Fibroblast of villous mesenchyme (primary cell): ENCODE data around the gene OVCA2. TPM values are rescaled to one million over a fixed set of nuclear protein-coding genes. Genes with fewer than 3 reads are reported as not detected.

ENCODE experiments used
- DNase-seq: peaks from one replicate; pipeline ENCODE4 v3.0.0-alpha.2; 2010; ENCODE audit warnings: low read depth
- H3K4me3 ChIP-seq: 2 replicates; pipeline ENCODE4 v1.5.1; 2011; ENCODE audit warnings: low read depth, mild to moderate bottlenecking, low read length
- total RNA-seq: library from RNA; depleted of rRNA; stranded (reverse); fragments of >200 nt; gene quantifications from 2 replicates; pipeline ENCODE4 v1.2.3, GENCODE V29; 2012
- TF ChIP-seq, protein P1 (sequence below): IDR thresholded peaks from 2 replicates; pipeline ENCODE4 v1.5.1; 2012; ENCODE audit warnings: low read depth, mild to moderate bottlenecking, low read length; ENCODE audit not compliant: insufficient read depth

Gene OVCA2
- total RNA-seq, 1 donor: 48.4 TPM

DNA sequence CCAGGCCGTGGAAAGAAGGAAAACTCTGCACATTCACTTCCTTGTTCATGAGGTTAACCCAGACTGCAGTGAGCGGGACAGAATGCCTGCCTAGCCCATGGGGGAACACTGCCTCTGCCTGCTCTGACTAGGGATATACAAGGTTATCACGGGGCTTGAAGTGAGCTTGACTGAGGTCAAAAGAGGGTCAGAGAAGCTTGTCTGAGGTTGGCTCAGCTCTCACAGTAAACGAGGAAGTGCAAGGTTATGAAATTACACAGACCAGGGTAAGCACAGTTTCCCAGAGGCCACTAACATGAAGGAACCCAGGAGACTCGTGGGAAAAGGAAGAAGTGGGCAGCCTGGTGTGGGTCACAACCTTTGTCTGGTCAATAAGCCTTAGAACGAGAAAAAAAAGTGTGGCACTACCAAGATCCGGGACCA lies 41.8 kb downstream of the OVCA2 start:
- DNase-seq: peak; percentile 94
- TF ChIP-seq, protein P1, sequence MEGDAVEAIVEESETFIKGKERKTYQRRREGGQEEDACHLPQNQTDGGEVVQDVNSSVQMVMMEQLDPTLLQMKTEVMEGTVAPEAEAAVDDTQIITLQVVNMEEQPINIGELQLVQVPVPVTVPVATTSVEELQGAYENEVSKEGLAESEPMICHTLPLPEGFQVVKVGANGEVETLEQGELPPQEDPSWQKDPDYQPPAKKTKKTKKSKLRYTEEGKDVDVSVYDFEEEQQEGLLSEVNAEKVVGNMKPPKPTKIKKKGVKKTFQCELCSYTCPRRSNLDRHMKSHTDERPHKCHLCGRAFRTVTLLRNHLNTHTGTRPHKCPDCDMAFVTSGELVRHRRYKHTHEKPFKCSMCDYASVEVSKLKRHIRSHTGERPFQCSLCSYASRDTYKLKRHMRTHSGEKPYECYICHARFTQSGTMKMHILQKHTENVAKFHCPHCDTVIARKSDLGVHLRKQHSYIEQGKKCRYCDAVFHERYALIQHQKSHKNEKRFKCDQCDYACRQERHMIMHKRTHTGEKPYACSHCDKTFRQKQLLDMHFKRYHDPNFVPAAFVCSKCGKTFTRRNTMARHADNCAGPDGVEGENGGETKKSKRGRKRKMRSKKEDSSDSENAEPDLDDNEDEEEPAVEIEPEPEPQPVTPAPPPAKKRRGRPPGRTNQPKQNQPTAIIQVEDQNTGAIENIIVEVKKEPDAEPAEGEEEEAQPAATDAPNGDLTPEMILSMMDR: no peak
- H3K4me3 ChIP-seq: no peak overlapping the region

DNA sequence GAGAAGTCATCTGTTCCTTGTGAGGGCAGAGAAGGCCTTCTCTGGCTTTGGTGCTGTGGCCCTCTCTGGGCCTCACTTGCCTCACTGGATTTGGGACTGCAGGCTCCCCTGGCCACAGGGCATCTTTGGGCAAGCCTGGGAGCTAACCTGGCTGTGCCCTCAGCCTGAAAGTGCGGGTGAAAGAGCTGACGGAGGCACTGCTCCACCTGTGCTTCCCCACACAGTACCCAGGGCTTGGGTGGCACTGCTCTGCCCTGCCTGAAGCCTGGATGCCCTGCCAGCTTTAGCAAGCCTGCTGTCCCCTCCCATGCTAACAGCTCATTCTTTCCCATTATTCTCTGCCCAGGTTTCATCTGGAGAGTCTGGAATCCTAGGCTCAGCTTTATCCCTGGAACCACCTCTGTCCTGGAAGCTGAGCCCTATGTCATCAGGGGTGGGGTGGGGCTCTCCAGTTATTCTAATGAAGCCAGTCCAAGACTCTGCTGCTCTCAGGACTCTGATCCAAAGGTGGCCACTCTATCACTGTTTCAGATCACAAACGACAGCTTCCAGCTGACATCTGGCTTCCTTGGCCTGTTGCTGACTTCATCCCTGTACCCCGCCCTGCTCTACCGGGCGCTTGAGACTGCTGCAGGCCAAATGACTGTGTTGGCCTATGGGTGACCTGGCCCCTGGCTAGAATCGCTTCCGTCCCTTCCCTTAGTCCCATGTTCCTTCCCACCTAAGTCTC lies 42.4 kb downstream of the OVCA2 start:
- H3K4me3 ChIP-seq: no peak overlapping the region
- TF ChIP-seq, protein P1: no peak
- peak; percentile 93 for DNase-seq

DNA sequence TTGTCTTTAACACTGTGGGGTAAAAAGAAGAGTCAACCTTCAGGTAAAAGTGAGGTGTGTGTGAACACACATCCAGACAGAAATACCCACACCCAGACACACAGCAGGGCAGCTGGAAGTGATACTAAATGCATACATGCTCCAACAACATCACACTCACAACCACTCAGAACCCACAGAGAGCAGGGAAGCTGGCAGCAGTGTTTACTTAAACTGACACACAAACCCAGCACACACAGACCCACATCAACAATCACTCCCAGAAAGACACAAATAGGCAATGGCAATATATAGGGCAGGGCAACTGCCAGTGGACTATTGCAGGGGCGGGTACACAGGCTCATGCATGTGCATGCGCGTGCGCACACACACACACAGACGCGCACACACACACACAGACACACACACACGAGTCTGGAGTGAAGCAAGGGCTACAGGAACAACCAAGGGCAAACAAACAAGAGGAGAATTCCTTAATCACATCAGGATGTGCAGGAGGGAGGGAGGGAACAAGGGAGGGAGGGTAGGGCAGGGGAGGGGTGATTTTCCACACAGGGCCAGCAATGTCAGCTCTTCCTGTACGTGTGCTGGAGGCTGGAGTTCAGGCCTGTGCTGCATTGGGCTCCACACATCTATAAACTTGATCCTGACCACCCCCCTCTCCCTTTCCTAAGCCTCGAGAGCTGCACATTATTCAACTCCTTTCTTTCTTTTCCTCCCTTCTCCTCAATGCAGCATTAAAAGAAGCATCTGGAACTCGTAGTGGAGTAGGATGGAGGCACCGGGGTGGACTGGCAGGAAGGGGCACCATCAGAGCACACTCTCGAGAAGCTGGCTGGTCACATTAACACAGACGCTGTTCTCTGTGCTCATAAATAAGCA lies 43.2 kb downstream of the OVCA2 start:
- DNase-seq: peak; percentile 96
- TF ChIP-seq, protein P1: no peak
- no peak overlapping the region for H3K4me3 ChIP-seq

DNA sequence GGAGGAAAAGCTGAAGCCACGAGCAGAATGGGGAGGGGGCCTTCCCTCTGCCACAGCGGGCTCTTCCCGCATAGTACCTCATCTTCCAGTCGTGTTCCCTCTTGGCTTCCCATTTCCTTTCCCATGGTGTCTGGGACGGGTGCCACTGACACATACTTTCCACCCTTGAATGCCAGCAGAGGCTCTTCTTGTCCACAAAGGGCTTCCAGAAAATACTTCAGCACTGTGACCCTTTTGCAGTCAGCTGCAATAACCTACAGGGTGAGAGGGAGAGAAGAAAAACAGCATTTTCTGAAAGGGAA lies 43.8 kb downstream of the OVCA2 start:
- DNase-seq: peak; percentile 69
- no peak overlapping the region for H3K4me3 ChIP-seq
- TF ChIP-seq, protein P1: no peak

DNA sequence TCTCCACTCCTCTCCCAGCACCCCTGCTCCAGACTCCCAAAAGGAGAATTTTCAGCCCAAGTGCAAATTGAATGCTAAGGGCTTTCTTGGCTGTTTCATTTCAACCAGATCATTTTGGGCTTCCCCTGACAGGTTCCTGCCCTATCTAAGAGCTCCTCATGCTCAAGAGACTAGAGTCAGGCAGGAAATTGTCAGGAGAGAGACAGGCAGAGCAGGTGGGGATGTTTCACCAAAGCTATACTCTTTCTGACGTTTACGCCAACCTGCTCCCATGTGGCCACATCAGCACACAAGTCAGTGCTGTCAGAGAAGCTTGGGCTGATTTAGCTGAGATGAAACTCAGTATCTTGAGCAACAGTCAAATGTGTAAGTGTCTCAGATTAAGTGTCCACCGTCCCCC lies 44.5 kb downstream of the OVCA2 start:
- no peak for DNase-seq
- H3K4me3 ChIP-seq: no peak overlapping the region
- TF ChIP-seq, protein P1: no peak

DNA sequence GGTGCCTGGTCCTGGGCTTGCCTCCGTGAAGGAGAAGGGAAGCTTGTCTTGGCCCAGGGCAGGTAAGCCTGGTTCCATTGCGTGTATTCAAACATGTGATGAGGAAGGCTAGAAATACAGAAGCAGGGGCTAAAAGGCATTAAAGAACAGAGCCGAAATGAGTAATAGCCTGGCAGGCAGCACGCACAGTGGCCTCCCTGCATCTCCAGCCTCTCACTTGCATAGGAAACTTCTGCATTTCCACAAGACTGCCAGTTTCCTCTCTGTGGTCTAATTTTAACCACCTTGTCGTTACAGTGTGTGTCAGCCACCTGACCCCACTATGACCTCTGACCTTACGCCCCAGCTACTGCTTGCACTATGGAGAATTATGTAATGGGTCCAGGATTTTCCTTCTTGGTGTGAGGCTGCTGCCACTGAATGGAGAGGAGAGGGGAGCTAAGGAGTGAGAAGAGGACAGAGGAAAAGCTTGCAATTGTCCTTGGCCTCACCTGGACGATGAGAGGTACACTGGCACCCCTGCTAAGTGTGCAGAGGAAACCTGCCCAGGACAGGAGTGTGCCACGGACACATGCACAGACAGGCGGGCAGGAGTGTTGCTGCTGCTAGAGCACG lies 45.9 kb downstream of the OVCA2 start:
- H3K4me3 ChIP-seq: no peak overlapping the region
- TF ChIP-seq, protein P1: no peak
- no peak for DNase-seq
